ENCODE data around the gene ARPC2.

ARPC2 gene

DNA sequence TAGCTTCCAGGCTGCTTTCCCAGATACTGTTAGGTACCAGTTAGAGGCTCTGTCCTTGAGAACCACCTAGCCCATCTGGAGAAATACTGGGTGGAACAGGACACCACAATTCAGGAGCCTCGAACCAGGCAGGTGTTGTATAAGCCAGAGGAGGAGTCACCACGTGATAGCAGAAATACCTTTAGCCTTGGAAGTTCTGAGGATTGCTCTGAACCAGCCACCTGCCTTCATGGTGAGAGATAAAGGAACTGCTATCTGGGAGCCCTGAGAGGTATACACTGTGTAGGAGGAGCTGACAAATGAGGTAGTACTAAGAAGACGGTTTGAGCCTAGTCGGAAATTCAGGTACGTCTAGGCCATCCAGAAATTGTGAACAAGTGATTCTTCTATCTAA lies 36.2 kb downstream of the ARPC2 start:
- TF ChIP-seq GATA1 (IDR thresholded peaks at IDR 0.05; ENCODE audit: low read depth, low read length) (no peak), POLR2A (IDR thresholded peaks at IDR 0.05; ENCODE audit: low read length) (no peak)
- DNase-seq, result no peak

GRCh38 chr2:218255446-218255845 lies 38.5 kb downstream of the ARPC2 start:
- TF ChIP-seq GATA1 (IDR thresholded peaks at IDR 0.05; ENCODE audit: low read depth, low read length) (no peak), POLR2A (IDR thresholded peaks at IDR 0.05; ENCODE audit: low read length) (no peak)
- DNase-seq, result no peak

- no peak for DNase-seq
- TF ChIP-seq POLR2A (IDR thresholded peaks at IDR 0.05; ENCODE audit: low read length) (no peak), GATA1 (IDR thresholded peaks at IDR 0.05; ENCODE audit: low read depth, low read length) (no peak)
Measured at GRCh38 chr2:218256612-218257350, 39.8 kb downstream of the ARPC2 start.

GRCh38 chr2:218257390-218257981 lies 40.5 kb downstream of the ARPC2 start:
- TF ChIP-seq POLR2A (IDR thresholded peaks at IDR 0.05; ENCODE audit: low read length) (no peak), GATA1 (IDR thresholded peaks at IDR 0.05; ENCODE audit: low read depth, low read length) (no peak)
- DNase-seq, result peak; percentile 70 to 75

DNA sequence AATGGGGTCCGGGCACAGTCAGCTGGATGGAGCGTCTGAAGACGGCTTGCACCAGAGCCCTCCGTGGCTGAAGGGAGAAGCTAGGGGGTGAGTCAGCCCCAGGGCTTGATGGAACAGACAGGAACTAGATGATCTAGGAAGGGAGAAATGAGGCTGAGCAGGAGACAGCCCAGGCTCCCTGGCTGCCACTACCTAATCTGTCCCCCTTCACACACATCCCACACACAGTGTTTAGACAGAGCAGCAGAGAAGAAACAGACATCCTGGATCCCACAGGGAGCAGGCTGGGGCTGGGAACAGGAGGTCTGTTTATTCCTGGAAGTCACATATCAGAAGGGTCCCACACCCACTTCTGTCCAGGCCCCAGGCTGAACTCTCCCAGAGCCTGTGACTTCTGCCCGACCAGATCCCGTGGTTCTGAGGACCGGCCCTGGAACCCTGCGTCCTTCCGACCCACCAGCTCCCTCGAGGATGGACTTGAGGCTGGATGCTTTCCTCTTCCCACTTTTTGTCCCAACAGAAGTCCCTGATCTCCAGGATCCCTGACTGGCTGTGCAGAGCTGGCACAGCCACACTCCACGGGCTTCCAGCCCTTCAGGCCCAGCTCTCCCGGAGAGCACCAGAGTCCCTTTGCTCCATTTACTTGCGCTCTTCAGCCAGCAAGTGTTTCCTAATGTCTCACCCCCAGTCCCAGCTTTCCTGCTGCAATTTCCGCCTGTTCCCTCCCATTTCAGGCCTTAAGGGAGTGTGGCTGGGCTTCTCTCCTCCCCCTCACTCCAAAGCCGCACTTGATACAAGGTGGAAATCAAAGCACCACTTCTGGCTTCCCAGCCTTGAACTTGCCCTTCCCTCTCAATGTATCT lies 42.3 kb downstream of the ARPC2 start:
- no peak for DNase-seq
- TF ChIP-seq POLR2A (IDR thresholded peaks at IDR 0.05; ENCODE audit: low read length) (no peak), GATA1 (IDR thresholded peaks at IDR 0.05; ENCODE audit: low read depth, low read length) (no peak)

GRCh38 chr2:218260166-218260565 lies 43.2 kb downstream of the ARPC2 start:
- no peak for TF ChIP-seq GATA1 (IDR thresholded peaks at IDR 0.05; ENCODE audit: low read depth, low read length)
- no peak for TF ChIP-seq POLR2A (IDR thresholded peaks at IDR 0.05; ENCODE audit: low read length)
- DNase-seq, result no peak

DNA sequence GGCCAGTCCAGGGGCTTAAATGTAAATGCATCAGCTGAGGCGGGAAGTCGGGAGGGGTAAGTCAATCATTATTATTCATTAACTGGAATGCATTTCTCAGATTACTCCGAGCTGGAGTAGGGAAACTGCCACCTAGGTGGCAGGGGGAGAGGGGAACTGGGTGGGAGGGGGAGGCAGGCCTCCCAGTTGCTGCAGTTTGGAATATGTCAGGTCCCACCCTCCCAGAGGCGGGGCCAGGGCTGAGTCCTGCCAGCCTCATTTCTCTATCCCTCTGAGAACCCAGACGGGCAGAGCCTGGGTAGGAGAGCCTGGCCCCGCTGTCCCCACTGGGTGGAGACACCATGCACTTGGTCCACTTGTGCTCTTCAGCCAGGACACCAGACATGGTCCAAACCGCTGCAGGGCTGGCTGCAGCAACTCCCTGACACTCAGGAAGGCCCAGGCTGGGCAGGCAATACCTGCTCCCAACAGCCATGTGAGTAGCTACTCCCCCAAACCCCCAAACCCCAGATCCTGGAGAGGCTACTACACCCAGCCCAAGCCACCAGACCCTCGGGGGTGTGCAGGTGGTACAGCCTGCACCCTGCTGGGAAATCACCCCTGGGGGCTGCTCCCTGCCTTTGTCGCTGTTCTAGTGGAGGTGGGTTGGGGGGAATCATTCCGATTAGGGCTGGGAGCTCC lies 43.9 kb downstream of the ARPC2 start, which contains the start of gene GPBAR1:
GPBAR1 (plus strand) TSS at position 274 of the 681 bp plus-strand sequence. CDS start 1,710 bp downstream, outside the sequence.
- DNase-seq, result no peak
- TF ChIP-seq GATA1 (IDR thresholded peaks at IDR 0.05; ENCODE audit: low read depth, low read length) (no peak), POLR2A (IDR thresholded peaks at IDR 0.05; ENCODE audit: low read length) (no peak)

DNA sequence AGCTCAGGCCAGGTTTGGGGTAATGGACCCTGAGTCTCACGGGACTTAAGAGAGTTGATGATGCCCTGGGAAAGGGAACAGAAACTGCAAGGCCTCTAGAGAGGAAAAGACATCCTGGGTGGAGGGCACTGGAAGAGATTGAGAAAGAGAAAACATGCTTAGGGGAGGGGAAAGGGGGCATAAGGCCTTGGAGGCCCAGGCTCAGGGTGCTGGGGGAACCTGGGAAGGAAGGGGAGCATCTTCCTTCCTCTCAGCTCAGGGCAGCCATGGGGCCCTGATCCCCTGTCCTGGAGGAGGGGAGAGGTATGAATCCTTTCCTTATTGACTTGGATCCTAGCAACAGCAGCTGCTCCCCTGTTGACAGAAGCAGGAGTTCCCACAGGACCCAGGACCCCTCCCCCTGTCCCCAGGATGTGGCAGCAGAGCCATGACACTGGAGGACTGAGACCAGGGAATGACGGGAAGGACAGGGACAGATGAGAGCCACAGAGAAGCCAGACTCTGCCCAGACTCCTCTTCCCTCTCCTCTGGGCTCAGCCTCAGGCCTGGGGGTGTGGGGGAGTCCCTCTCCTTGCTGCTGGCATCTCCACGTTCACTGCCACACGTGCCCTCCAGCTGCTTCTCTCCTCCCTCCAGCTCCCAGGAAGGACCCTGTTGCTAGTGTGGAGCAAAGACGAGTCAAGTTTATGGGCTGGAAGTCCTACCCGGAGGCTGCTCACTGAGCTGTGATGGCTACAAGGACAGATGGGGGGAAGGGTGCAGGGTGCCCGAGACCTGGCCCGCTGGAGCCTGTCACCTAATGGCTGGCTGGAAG lies 44.6 kb downstream of the ARPC2 start:
- no peak for DNase-seq
- TF ChIP-seq POLR2A (IDR thresholded peaks at IDR 0.05; ENCODE audit: low read length), result no peak
- TF ChIP-seq GATA1 (IDR thresholded peaks at IDR 0.05; ENCODE audit: low read depth, low read length), result no peak

- TF ChIP-seq POLR2A (IDR thresholded peaks at IDR 0.05; ENCODE audit: low read length), result no peak
- no peak for TF ChIP-seq GATA1 (IDR thresholded peaks at IDR 0.05; ENCODE audit: low read depth, low read length)
- DNase-seq, result no peak
Measured at GRCh38 chr2:218262237-218262600, 45.2 kb downstream of the ARPC2 start.

GRCh38 chr2:218262631-218263586 lies 45.9 kb downstream of the ARPC2 start:
- no peak for TF ChIP-seq POLR2A (IDR thresholded peaks at IDR 0.05; ENCODE audit: low read length)
- no peak for TF ChIP-seq GATA1 (IDR thresholded peaks at IDR 0.05; ENCODE audit: low read depth, low read length)
- no peak for DNase-seq

DNA sequence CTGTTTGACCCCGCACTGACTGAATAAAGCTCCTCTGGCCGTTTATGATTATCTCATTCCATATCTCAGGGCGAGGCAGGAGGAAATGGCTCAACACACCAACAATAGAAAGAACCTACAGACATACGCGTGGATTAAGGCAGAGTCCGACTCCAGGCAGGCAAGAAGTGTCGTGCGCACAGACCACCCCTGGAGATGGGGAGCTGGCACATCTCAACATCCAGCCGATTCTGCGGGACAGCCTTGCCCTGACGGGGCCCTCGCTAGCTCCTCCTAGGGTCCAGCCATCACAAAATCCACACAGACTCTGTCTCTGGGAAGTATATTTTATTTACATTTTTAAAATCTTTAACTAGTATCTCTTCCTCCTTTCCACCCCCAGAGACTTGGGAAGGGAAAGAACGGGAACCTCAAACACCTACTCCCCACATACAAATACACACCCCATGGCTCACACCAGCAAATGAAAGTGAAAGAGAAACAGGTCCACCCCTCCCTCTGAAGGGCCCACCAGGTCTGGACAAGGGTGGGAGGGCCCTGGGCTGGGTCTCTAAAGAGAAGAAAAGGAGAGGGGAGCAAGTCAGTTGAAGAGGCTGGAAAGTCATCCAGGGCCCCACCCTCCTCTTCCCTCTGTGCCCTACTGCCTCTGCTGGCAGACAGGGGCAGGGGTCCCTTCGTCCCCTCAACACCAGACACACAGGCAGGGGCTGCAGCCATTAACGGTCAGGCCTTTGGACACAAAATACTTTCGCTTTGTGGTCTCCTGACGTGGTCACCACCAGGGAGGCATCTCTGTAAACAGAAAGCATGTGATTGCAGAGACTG lies 47.0 kb downstream of the ARPC2 start:
- DNase-seq, result no peak
- TF ChIP-seq GATA1 (IDR thresholded peaks at IDR 0.05; ENCODE audit: low read depth, low read length) (no peak), POLR2A (IDR thresholded peaks at IDR 0.05; ENCODE audit: low read length) (no peak)
